Bronchial epithelial cell (primary cell): ENCODE results near the gene AP1S3. TPM values are rescaled to one million over a fixed set of nuclear protein-coding genes. Genes with fewer than 3 reads are reported as not detected.

Experiments used
- DNase-seq: peaks from one replicate; pipeline ENCODE4 v3.0.0-alpha.2; 2010; ENCODE audit warnings: low read depth
- FAIRE-seq: peaks from 2 replicates; lab custom pipeline; 2011; peaks lifted over from hg19 to GRCh38; lab: Jason Lieb, UNC
- H3K27me3 ChIP-seq: 2 replicates; pipeline ENCODE4 v1.5.1; 2011; ENCODE audit warnings: low read length; ENCODE audit not compliant: control insufficient read depth, insufficient read depth
- H3K36me3 ChIP-seq: 2 replicates; pipeline ENCODE4 v1.5.1; 2011; ENCODE audit warnings: low read length; ENCODE audit not compliant: control insufficient read depth, insufficient read depth
- H3K4me3 ChIP-seq: 2 replicates; pipeline ENCODE4 v1.5.1; 2011; ENCODE audit warnings: mild to moderate bottlenecking, low read depth, low read length, control low read depth
- total RNA-seq: library from RNA; depleted of rRNA; stranded (reverse); fragments of >200 nt; gene quantifications from 2 replicates; pipeline ENCODE4 v1.2.1, GENCODE V29; 2014
- TF ChIP-seq, protein P1 (sequence below): IDR thresholded peaks from 2 replicates; pipeline ENCODE4 v1.5.1; 2011; ENCODE audit warnings: mild to moderate bottlenecking, moderate library complexity, low read length, control low read depth, inconsistent platforms; ENCODE audit not compliant: insufficient read depth, severe bottlenecking

The AP1S3 gene
- total RNA-seq, 1 donor from 2014 or later, result 59.5 TPM

DNA sequence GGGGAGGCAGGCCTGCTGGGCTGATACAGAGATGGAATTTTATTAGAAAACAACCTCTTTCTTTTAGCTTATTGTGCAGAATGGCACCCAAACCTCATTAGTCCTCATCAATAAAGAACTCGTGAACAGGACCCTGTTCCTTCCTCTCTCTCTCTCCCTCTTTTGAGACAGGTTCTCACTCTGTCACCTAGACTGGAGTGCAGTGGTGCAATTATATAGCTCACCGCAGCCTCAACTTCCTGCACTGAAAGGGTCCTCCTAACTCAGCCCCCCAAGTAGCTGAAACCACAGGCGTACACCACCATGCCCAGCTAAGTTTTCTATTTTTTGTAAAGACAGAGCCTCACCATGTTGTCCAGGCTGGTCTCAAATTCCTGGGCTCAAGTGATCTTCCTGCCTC, 21.7 kb upstream of the AP1S3 start:
- no peak for FAIRE-seq
- no peak overlapping the region for H3K4me3 ChIP-seq
- TF ChIP-seq, protein P1, sequence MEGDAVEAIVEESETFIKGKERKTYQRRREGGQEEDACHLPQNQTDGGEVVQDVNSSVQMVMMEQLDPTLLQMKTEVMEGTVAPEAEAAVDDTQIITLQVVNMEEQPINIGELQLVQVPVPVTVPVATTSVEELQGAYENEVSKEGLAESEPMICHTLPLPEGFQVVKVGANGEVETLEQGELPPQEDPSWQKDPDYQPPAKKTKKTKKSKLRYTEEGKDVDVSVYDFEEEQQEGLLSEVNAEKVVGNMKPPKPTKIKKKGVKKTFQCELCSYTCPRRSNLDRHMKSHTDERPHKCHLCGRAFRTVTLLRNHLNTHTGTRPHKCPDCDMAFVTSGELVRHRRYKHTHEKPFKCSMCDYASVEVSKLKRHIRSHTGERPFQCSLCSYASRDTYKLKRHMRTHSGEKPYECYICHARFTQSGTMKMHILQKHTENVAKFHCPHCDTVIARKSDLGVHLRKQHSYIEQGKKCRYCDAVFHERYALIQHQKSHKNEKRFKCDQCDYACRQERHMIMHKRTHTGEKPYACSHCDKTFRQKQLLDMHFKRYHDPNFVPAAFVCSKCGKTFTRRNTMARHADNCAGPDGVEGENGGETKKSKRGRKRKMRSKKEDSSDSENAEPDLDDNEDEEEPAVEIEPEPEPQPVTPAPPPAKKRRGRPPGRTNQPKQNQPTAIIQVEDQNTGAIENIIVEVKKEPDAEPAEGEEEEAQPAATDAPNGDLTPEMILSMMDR, result no peak
- H3K27me3 ChIP-seq, result no peaks in the 10 kb centered on the region
- DNase-seq, result no peak
- no peaks in the 10 kb centered on the region for H3K36me3 ChIP-seq

- TF ChIP-seq, protein P1, result no peak
- Histone ChIP-seq H3K36me3 (no peaks in the 10 kb centered on the region), H3K4me3 (no peak overlapping the region), H3K27me3 (no peaks in the 10 kb centered on the region)
- no peak for FAIRE-seq
- no peak for DNase-seq
Observed at GRCh38 chr2:223856584-223856983, 19.2 kb upstream of the AP1S3 start.

DNA sequence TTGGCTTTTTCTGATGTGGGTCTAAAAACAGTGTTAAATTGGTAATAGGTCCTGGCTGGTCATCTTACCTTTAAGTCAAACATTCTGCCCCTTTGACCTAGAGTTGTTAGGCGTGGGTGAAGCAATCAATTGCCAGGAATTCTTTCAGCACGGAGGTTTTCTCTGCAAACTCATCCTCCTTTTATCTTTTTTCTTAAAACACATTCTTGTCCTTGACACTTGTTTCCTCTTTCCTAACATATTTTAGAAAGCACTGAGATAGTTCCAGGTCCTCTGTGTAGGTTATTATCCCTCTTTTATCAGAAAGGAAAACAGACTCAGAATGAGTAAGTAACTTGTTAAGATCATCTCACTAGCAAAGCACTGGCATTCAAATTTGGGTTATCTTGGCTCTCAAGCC, 18.6 kb upstream of the AP1S3 start:
- no peaks in the 10 kb centered on the region for H3K27me3 ChIP-seq
- no peak for DNase-seq
- H3K4me3 ChIP-seq, result no peak overlapping the region
- no peaks in the 10 kb centered on the region for H3K36me3 ChIP-seq
- no peak for FAIRE-seq
- TF ChIP-seq, protein P1, result no peak

DNA sequence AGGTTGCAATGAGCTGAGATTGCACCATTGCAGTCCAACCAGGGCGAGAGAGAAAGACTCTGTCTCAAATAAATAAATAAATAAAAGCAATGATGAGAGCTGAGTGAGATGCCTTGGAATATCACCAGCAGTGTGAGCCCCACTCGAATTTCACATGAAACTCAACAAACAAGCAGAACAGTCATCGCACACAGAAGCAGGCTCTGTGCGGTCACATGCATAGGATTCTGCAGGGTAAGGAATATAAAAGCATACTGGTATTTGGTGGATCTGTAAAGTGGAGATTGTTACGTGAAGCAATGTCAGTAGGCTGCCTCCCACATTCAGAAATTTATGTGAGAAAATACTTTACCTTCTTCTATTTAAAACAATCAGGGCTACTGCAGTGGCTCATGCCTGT, 18.0 kb upstream of the AP1S3 start:
- no peaks in the 10 kb centered on the region for H3K36me3 ChIP-seq
- H3K27me3 ChIP-seq, result no peaks in the 10 kb centered on the region
- DNase-seq (peak; percentile 42), FAIRE-seq (no peak)
- TF ChIP-seq, protein P1, result no peak
- no peak overlapping the region for H3K4me3 ChIP-seq

- no peak for FAIRE-seq
Observed at GRCh38 chr2:223854741-223855140, 17.4 kb upstream of the AP1S3 start.

GRCh38 chr2:223853425-223853837, 16.0 kb upstream of the AP1S3 start:
- TF ChIP-seq, protein P1, result no peak
- H3K27me3 ChIP-seq, result no peaks in the 10 kb centered on the region
- H3K36me3 ChIP-seq, result no peaks in the 10 kb centered on the region
- DNase-seq (peak; percentile 97), FAIRE-seq (no peak)
- H3K4me3 ChIP-seq, result no peak overlapping the region

More at GRCh38 chr2:223854741-223855140, 17.4 kb upstream of the AP1S3 start:
- no peaks in the 10 kb centered on the region for H3K36me3 ChIP-seq
- TF ChIP-seq, protein P1, result no peak
- no peak overlapping the region for H3K4me3 ChIP-seq
- no peak for DNase-seq
- no peaks in the 10 kb centered on the region for H3K27me3 ChIP-seq
